BJ (cell line): ENCODE results near the gene CRYBA1. TPM values are rescaled to one million over a fixed set of nuclear protein-coding genes. Genes with fewer than 3 reads are reported as not detected.
"Not testable (repeated sequence)": the region's sequence is repeated elsewhere in the genome, so short reads cannot be mapped to it uniquely, and the experiment has no call there.

Experiments used
- CTCF ChIA-PET: fragments of 350-600 bp; formaldehyde crosslinking; extraction: SDS; loops from one replicate; lab custom pipeline; 2021; ENCODE audit warnings: antibody characterized with exemption, inconsistent platforms; lab: Yijun Ruan, JAX
- POLR2A ChIA-PET: fragments of 300-600 bp; sonication (Branson Sonifier 250); formaldehyde crosslinking; extraction: SDS; loops from one replicate; lab custom pipeline; 2021; ENCODE audit warnings: antibody characterized with exemption; lab: Charles Lee
- DNase-seq: peaks from one replicate; pipeline ENCODE4 v3.0.0-alpha.2; 2011; ENCODE audit warnings: low read depth
- H3K27me3 ChIP-seq: 2 replicates; pipeline ENCODE4 v1.6.0; 2011; ENCODE audit warnings: low read length; ENCODE audit not compliant: control insufficient read depth, insufficient read depth
- H3K36me3 ChIP-seq: 2 replicates; pipeline ENCODE4 v1.5.1; 2011; ENCODE audit warnings: low read length; ENCODE audit not compliant: control insufficient read depth, insufficient read depth
- H3K4me3 ChIP-seq: 2 replicates; pipeline ENCODE4 v1.5.1; 2011; ENCODE audit warnings: low read depth, mild to moderate bottlenecking, control low read depth, low read length
- polyA plus RNA-seq: library from polyadenylated mRNA; depleted of rRNA; stranded (reverse); fragments of >200 nt; gene quantifications from 2 replicates; pipeline ENCODE4 v1.2.3, GENCODE V29; 2011
- TF ChIP-seq, protein P1 (sequence below): IDR thresholded peaks from 2 replicates; pipeline ENCODE4 v1.5.1; 2011; ENCODE audit warnings: low read depth, mild to moderate bottlenecking, control low read depth, inconsistent platforms, low read length, moderate library complexity; ENCODE audit not compliant: insufficient read depth

CRYBA1 gene
- polyA plus RNA-seq, 1 experiment = not detected

DNA sequence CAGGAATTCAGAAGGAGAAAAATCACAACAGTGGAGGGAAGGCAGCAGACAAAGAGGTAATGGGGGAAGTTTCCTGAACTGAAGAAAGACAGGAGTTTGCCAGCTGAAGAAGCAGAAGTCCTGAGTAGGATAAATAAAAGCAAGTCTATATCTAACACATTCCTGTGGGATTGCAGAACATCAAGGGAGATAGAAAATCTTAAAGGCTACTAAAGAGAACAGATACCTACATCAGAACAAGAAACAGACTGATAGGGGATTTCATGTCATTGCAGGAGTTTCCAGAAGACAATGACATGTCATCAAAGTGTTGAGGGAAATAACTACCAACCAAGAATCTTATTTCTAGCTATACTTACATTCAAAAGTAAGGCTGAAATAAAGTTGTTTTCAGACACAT lies 21.3 kb upstream of the CRYBA1 start:
- POLR2A ChIA-PET = interaction anchor here (0.6 kb wide), 1 partner anchor 67 kb away, joined by 9 read pairs; no protein-coding TSS in a partner anchor
- TF ChIP-seq, protein P1, sequence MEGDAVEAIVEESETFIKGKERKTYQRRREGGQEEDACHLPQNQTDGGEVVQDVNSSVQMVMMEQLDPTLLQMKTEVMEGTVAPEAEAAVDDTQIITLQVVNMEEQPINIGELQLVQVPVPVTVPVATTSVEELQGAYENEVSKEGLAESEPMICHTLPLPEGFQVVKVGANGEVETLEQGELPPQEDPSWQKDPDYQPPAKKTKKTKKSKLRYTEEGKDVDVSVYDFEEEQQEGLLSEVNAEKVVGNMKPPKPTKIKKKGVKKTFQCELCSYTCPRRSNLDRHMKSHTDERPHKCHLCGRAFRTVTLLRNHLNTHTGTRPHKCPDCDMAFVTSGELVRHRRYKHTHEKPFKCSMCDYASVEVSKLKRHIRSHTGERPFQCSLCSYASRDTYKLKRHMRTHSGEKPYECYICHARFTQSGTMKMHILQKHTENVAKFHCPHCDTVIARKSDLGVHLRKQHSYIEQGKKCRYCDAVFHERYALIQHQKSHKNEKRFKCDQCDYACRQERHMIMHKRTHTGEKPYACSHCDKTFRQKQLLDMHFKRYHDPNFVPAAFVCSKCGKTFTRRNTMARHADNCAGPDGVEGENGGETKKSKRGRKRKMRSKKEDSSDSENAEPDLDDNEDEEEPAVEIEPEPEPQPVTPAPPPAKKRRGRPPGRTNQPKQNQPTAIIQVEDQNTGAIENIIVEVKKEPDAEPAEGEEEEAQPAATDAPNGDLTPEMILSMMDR = no peak
- no peaks in the 10 kb centered on the region for H3K36me3 ChIP-seq
- CTCF ChIA-PET = interaction anchor here (0.7 to 2.5 kb wide), 7 partner anchors 31 to 102 kb away, joined by 3 to 8 read pairs (median 5); partner anchors contain the start of gene MYO18A
- no peaks in the 10 kb centered on the region for H3K27me3 ChIP-seq
- no peak for DNase-seq
- H3K4me3 ChIP-seq = no peak overlapping the region

DNA sequence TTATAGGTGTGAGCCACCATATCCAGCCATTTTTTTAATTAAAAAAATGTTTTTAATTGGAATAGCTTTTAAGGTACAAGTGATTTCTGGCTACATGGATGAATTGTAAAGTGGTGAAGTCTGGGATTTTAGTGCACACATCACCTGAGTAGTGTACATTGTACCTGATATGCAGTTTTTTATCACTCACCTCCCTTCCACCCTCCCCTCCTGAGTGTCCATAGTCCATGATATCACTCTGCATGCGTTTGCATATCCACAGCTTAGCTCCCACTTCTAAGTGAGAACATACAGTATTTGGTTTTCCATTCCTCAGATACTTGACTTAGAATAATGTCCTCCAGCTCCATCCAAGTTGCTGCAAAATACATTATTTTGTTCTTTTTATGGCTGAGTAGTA lies 13.4 kb upstream of the CRYBA1 start:
- TF ChIP-seq, protein P1 = no peak
- POLR2A ChIA-PET = no interaction called here
- no peak for DNase-seq
- Histone ChIP-seq H3K36me3 (no peaks in the 10 kb centered on the region), H3K4me3 (no peak overlapping the region), H3K27me3 (no peaks in the 10 kb centered on the region)
- CTCF ChIA-PET = interaction anchor here (1.2 to 1.8 kb wide), 3 partner anchors 14 to 58 kb away, joined by 3 to 13 read pairs (median 5); no protein-coding TSS in a partner anchor

GRCh38 chr17:29234972-29235371 lies 11.7 kb upstream of the CRYBA1 start:
- H3K27me3 ChIP-seq, POLR2A ChIA-PET, H3K4me3 ChIP-seq, H3K36me3 ChIP-seq, DNase-seq: not testable (repeated sequence)
- CTCF ChIA-PET = interaction anchor here (0.8 kb wide), 1 partner anchor 55 kb away, joined by 3 read pairs; the partner anchor contains the start of gene MYO18A

- H3K4me3 ChIP-seq = no peak overlapping the region
- ChIA-PET CTCF (interaction anchor here (1.1 to 2.9 kb wide), 2 partner anchors 16 to 112 kb away, joined by 3 to 23 read pairs; no protein-coding TSS in a partner anchor), POLR2A (no interaction called here)
- H3K36me3 ChIP-seq = no peaks in the 10 kb centered on the region
- DNase-seq = no peak
- TF ChIP-seq, protein P1 = no peak
- H3K27me3 ChIP-seq = no peaks in the 10 kb centered on the region
Observed at GRCh38 chr17:29235904-29236303, 10.8 kb upstream of the CRYBA1 start.

DNA sequence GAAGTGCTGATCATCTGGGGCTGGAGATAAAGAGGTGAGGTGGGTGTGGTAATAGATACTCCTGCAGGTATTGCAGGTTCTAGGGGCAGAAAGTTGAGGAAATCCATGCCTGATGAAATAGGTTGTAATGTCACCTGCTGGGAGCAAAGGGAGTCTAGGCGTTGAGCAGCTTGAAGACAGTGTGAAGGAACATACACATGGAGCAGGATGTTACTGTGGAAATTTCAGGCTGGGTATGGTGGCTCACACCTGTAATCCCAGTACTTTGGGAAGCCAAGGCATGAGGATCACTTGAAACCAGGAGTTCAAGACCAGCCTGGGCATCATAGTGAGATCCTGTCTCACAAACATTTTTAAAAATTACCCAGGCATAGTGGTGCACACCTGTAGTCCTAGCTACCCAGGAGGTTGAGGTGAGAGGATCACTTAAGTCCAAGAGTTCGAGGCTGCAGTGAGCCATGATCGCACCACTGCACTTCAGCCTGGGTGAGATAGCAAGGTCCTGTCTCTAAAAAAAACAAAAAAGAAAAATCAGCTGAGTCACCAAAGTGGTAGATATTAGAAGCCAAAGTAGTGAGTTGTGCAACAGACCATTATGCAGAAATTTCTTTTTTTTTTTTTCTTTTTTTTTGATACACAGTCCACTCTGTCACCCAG lies 9.1 kb upstream of the CRYBA1 start:
- ChIA-PET POLR2A (interaction anchor here (1.0 kb wide), 1 partner anchor 12 kb away, joined by 4 read pairs; no protein-coding TSS in a partner anchor), CTCF (interaction anchor here (1.6 to 2.9 kb wide), 5 partner anchors 18 to 91 kb away, joined by 4 to 23 read pairs (median 7); no protein-coding TSS in a partner anchor)
- TF ChIP-seq, protein P1 = no peak
- Histone ChIP-seq H3K4me3 (no peak overlapping the region), H3K36me3 (no peaks in the 10 kb centered on the region), H3K27me3 (no peaks in the 10 kb centered on the region)
- DNase-seq = no peak
